Upper lobe of right lung (tissue), 1 donor: ENCODE measurements around the gene TMEM63A. TPM values are rescaled to one million over a fixed set of nuclear protein-coding genes. Genes with fewer than 3 reads are reported as not detected.
A peak's percentile ranks its signal among the peaks of the same experiment; 100 is the strongest.

ENCODE experiments used
- ATAC-seq: fragments of 200-7000 bp; cut with Tn5 transposase; one replicate; pipeline ENCODE4 v1.9.1; 2020; ENCODE audit warnings: mild to moderate bottlenecking, moderate library complexity
- DNase-seq: peaks from one replicate; pipeline ENCODE4 v3.0.0-alpha.2; 2020
- H3K27ac ChIP-seq: fragments of 200-600 bp; one replicate; pipeline ENCODE4 v1.8.0; 2022
- H3K27me3 ChIP-seq: fragments of 200-600 bp; one replicate; pipeline ENCODE4 v1.8.0; 2022; ENCODE audit warnings: mild to moderate bottlenecking
- H3K36me3 ChIP-seq: fragments of 200-600 bp; one replicate; pipeline ENCODE4 v1.8.0; 2022
- H3K4me1 ChIP-seq: fragments of 200-600 bp; one replicate; pipeline ENCODE4 v1.8.0; 2022
- H3K4me3 ChIP-seq: fragments of 200-600 bp; one replicate; pipeline ENCODE4 v1.8.0; 2022; ENCODE audit warnings: mild to moderate bottlenecking
- H3K9me3 ChIP-seq: fragments of 200-600 bp; one replicate; pipeline ENCODE4 v1.8.0; 2022
- CTCF ChIP-seq: fragments of 200-600 bp; IDR thresholded peaks from one replicate; pipeline ENCODE4 v1.8.0; 2022; ENCODE audit warnings: antibody characterized with exemption
- intact Hi-C: fragments of 100-400 bp; cut with DNase I; formaldehyde crosslinking; loops from one replicate; pipeline ENCODE4 v1.11.0; 2022
- total RNA-seq: library from RNA; stranded (reverse); fragmentation: NEBNext Ultra II Directional; extraction: Animal tissue kit (Norgen Biotek cat#: 25700); gene quantifications from one replicate; pipeline ENCODE4 v1.2.1, GENCODE V29; 2021
- donor health status: DM: no; HTN: yes; CAD: no; lungs with severe emphysema.

The TMEM63A gene
- total RNA-seq, 1 donor from 2014 or later: 119 TPM

GRCh38 chr1:225911191-225912130 lies 29.3 kb upstream of the TMEM63A start:
- Histone ChIP-seq H3K9me3 (no peaks in the 10 kb centered on the region), H3K27me3 (no peaks in the 10 kb centered on the region), H3K4me1 (no peaks in the 10 kb centered on the region), H3K4me3 (no peak overlapping the region), H3K36me3 (peaks cover 9% of the 10 kb centered on the region), H3K27ac (no peak overlapping the region)
- intact Hi-C loops: loop anchor here (5.0 kb wide), 1 partner anchor 434 kb away; no protein-coding TSS in a partner anchor
- ATAC-seq (peak; percentile 91), DNase-seq (peak; percentile 88)
- TF ChIP-seq CTCF: peak; percentile 96

- DNase-seq: no peak
Observed at GRCh38 chr1:225909477-225909876, 27.3 kb upstream of the TMEM63A start.

GRCh38 chr1:225908773-225909172 lies 26.6 kb upstream of the TMEM63A start:
- no peaks in the 10 kb centered on the region for H3K36me3 ChIP-seq
- H3K27ac ChIP-seq: no peak overlapping the region
- intact Hi-C loops: no loop called here
- no peak for DNase-seq
- no peak for ATAC-seq
- H3K4me3 ChIP-seq: no peak overlapping the region
- TF ChIP-seq CTCF: no peak
- H3K9me3 ChIP-seq: no peaks in the 10 kb centered on the region
- no peaks in the 10 kb centered on the region for H3K27me3 ChIP-seq
- no peaks in the 10 kb centered on the region for H3K4me1 ChIP-seq

More at GRCh38 chr1:225909477-225909876, 27.3 kb upstream of the TMEM63A start:
- intact Hi-C loops: no loop called here
- ATAC-seq: no peak
- H3K27ac ChIP-seq: no peak overlapping the region
- no peaks in the 10 kb centered on the region for H3K9me3 ChIP-seq
- no peaks in the 10 kb centered on the region for H3K4me1 ChIP-seq
- TF ChIP-seq CTCF: no peak
- no peaks in the 10 kb centered on the region for H3K27me3 ChIP-seq
- H3K36me3 ChIP-seq: no peaks in the 10 kb centered on the region
- no peak overlapping the region for H3K4me3 ChIP-seq

- H3K9me3 ChIP-seq: no peaks in the 10 kb centered on the region
- DNase-seq (no peak), ATAC-seq (no peak)
- H3K36me3 ChIP-seq: no peaks in the 10 kb centered on the region
- no peak for TF ChIP-seq CTCF
- H3K27me3 ChIP-seq: no peaks in the 10 kb centered on the region
- no peak overlapping the region for H3K27ac ChIP-seq
- no peaks in the 10 kb centered on the region for H3K4me1 ChIP-seq
- intact Hi-C loops: no loop called here
- H3K4me3 ChIP-seq: no peak overlapping the region
Observed at GRCh38 chr1:225908013-225908640, 25.9 kb upstream of the TMEM63A start.

- H3K27me3 ChIP-seq: no peaks in the 10 kb centered on the region
- no peak overlapping the region for H3K27ac ChIP-seq
- no peaks in the 10 kb centered on the region for H3K4me1 ChIP-seq
- intact Hi-C loops: no loop called here
- H3K36me3 ChIP-seq: no peaks in the 10 kb centered on the region
- TF ChIP-seq CTCF: no peak
- ATAC-seq (no peak), DNase-seq (no peak)
- H3K4me3 ChIP-seq: no peak overlapping the region
- H3K9me3 ChIP-seq: no peaks in the 10 kb centered on the region
Observed at GRCh38 chr1:225907341-225907740, 25.2 kb upstream of the TMEM63A start.
